GM12878 (cell line): ENCODE measurements around the gene VCAN.

ENCODE experiments used
- TF ChIP-seq, protein P1 (sequence below), 3 experiments: IDR thresholded peaks in 2 of 3; conservative IDR thresholded peaks in 1 of 3; 2 replicates each; pipeline ENCODE4 v1.5.1; 2011; ENCODE audit warnings: low read depth in 3 of 3, low read length in 3 of 3, mild to moderate bottlenecking in 3 of 3, control low read depth in 2 of 3, moderate library complexity in 2 of 3, inconsistent platforms in 1 of 3, mixed read lengths in 1 of 3; ENCODE audit not compliant: control insufficient read depth in 2 of 3, insufficient read depth in 1 of 3; ENCODE audit errors: extremely low read depth in 1 of 3
- TF ChIP-seq, protein P2 (sequence below): IDR thresholded peaks from 2 replicates; pipeline ENCODE4 v1.6.1; 2011; ENCODE audit warnings: low read depth, mild to moderate bottlenecking, low read length, moderate library complexity, borderline replicate concordance; ENCODE audit errors: extremely low read depth

DNA sequence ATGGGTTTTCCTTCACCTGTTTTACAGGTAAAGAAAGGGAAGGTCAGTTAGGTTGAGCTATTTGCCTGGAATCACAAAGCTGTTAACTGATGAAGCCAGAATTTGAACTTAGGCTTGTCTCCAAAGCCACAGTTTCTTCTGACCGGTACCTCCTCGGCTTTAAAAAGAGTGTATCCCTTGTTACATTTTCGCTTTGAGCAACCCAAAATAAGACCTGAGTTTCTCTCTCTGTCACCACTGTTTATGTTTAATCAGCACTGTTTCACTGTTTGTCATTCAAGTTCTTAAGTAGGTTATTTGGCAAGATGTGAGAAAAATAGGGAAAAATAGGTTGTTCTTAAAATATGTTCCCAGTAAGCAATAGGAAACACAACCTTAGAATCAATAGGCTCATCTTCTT lies 84.6 kb downstream of the VCAN start:
- TF ChIP-seq, protein P1, sequence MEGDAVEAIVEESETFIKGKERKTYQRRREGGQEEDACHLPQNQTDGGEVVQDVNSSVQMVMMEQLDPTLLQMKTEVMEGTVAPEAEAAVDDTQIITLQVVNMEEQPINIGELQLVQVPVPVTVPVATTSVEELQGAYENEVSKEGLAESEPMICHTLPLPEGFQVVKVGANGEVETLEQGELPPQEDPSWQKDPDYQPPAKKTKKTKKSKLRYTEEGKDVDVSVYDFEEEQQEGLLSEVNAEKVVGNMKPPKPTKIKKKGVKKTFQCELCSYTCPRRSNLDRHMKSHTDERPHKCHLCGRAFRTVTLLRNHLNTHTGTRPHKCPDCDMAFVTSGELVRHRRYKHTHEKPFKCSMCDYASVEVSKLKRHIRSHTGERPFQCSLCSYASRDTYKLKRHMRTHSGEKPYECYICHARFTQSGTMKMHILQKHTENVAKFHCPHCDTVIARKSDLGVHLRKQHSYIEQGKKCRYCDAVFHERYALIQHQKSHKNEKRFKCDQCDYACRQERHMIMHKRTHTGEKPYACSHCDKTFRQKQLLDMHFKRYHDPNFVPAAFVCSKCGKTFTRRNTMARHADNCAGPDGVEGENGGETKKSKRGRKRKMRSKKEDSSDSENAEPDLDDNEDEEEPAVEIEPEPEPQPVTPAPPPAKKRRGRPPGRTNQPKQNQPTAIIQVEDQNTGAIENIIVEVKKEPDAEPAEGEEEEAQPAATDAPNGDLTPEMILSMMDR (IDR thresholded peaks at IDR 0.05 in 2 of 3, conservative IDR thresholded peaks at IDR 0.05 in 1 of 3; ENCODE audit: control insufficient read depth in 2 of 3, extremely low read depth in 1 of 3, insufficient read depth in 1 of 3, low read depth in 3 of 3, low read length in 3 of 3), result no peak
- TF ChIP-seq, protein P2, sequence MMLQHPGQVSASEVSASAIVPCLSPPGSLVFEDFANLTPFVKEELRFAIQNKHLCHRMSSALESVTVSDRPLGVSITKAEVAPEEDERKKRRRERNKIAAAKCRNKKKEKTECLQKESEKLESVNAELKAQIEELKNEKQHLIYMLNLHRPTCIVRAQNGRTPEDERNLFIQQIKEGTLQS, result no peak
